ENCODE data around the gene UTP25.

Gene UTP25

GRCh38 chr1:209896346-209896745 is 68.6 kb downstream of the UTP25 start:
- TF ChIP-seq POLR2AphosphoS5 (IDR thresholded peaks at IDR 0.05; ENCODE audit: low read depth, low read length) (no peak), REST (IDR thresholded peaks at IDR 0.05; ENCODE audit: insufficient read depth in 1 of 2, low read depth in 2 of 2, low read length in 2 of 2) (no peak), TAF1 (IDR thresholded peaks at IDR 0.05; ENCODE audit: borderline replicate concordance, insufficient read depth, low read length) (no peak), SIN3A (IDR thresholded peaks at IDR 0.05; ENCODE audit: borderline replicate concordance, insufficient read depth, low read length) (no peak), FOXP2 (optimal IDR thresholded peaks at IDR 0.05; ENCODE audit: borderline replicate concordance, extremely low read depth, extremely low read length, insufficient read depth) (no peak)

GRCh38 chr1:209899948-209900347 is 72.2 kb downstream of the UTP25 start:
- TF ChIP-seq REST (IDR thresholded peaks at IDR 0.05; ENCODE audit: insufficient read depth in 1 of 2, low read depth in 2 of 2, low read length in 2 of 2), result no peak
- TF ChIP-seq TAF1 (IDR thresholded peaks at IDR 0.05; ENCODE audit: borderline replicate concordance, insufficient read depth, low read length), result no peak
- no peak for TF ChIP-seq POLR2AphosphoS5 (IDR thresholded peaks at IDR 0.05; ENCODE audit: low read depth, low read length)
- TF ChIP-seq SIN3A (IDR thresholded peaks at IDR 0.05; ENCODE audit: borderline replicate concordance, insufficient read depth, low read length), result no peak
- no peak for TF ChIP-seq FOXP2 (optimal IDR thresholded peaks at IDR 0.05; ENCODE audit: borderline replicate concordance, extremely low read depth, extremely low read length, insufficient read depth)

DNA sequence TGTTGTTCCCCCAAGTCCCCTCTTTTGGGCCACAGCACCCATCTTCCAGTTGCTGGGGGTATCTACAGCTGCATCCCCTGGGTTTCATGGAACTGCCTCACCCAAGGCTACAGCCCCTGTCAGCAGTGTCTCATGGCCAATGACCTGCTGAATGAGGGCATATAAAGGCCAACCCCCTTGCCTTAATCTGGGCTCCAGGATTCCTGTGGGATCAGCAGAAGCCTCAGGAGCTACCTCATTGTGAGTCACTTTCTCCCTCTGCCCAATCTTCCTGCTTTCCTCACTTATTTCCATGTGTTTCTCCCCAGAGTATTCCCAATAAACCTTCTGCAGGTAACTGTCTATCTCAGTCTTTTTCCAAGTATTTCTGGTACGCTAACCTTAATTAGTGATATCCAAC is 73.0 kb downstream of the UTP25 start:
- TF ChIP-seq TAF1 (IDR thresholded peaks at IDR 0.05; ENCODE audit: borderline replicate concordance, insufficient read depth, low read length) (no peak), SIN3A (IDR thresholded peaks at IDR 0.05; ENCODE audit: borderline replicate concordance, insufficient read depth, low read length) (no peak), POLR2AphosphoS5 (IDR thresholded peaks at IDR 0.05; ENCODE audit: low read depth, low read length) (no peak), FOXP2 (optimal IDR thresholded peaks at IDR 0.05; ENCODE audit: borderline replicate concordance, extremely low read depth, extremely low read length, insufficient read depth) (no peak), REST (IDR thresholded peaks at IDR 0.05; ENCODE audit: insufficient read depth in 1 of 2, low read depth in 2 of 2, low read length in 2 of 2) (no peak)

DNA sequence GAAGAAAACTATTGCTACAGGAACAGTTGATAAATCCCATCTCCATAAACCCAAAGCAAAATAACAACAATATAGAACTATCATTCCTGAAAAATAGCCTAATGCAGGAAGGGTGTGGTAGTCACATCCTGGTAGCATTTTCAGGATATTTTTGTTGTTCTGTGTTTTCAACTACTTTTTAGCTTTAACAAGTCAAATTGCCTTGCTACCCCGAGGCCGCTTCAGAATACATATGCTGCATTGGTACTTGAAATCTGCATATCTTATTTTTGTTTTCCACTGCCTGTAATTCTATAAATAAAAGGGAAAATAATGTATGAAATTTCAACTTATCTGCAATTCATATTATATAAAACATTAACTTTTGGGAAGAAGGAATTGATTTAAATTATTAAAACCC is 73.4 kb downstream of the UTP25 start:
- no peak for TF ChIP-seq SIN3A (IDR thresholded peaks at IDR 0.05; ENCODE audit: borderline replicate concordance, insufficient read depth, low read length)
- TF ChIP-seq REST (IDR thresholded peaks at IDR 0.05; ENCODE audit: insufficient read depth in 1 of 2, low read depth in 2 of 2, low read length in 2 of 2), result no peak
